Astrocyte (in vitro differentiated cells and primary cell): Measurements from ENCODE around the gene ATXN2. TPM values are rescaled to one million over a fixed set of nuclear protein-coding genes. Genes with fewer than 3 reads are reported as not detected.

ENCODE experiments used
- DNase-seq: peaks from one replicate; pipeline ENCODE4 v3.0.0-alpha.2; 2010; ENCODE audit warnings: low read depth
- FAIRE-seq: peaks from 2 replicates; lab custom pipeline; 2011; peaks lifted over from hg19 to GRCh38; lab: Jason Lieb, UNC
- H2AFZ ChIP-seq: 2 replicates; pipeline ENCODE4 v1.6.0; 2012; ENCODE audit warnings: low read depth, low read length, inconsistent platforms
- H3K27ac ChIP-seq: 2 replicates; pipeline ENCODE4 v1.5.1; 2011; ENCODE audit warnings: low read depth, low read length, inconsistent platforms
- H3K27me3 ChIP-seq: 2 replicates; pipeline ENCODE4 v1.6.0; 2011; ENCODE audit warnings: low read length, inconsistent platforms; ENCODE audit not compliant: insufficient read depth
- H3K36me3 ChIP-seq: 2 replicates; pipeline ENCODE4 v1.5.1; 2011; ENCODE audit warnings: low read length, inconsistent platforms; ENCODE audit not compliant: insufficient read depth
- H3K4me1 ChIP-seq: 2 replicates; pipeline ENCODE4 v1.5.1; 2011; ENCODE audit warnings: low read length, inconsistent platforms; ENCODE audit not compliant: insufficient read depth
- H3K4me2 ChIP-seq: 2 replicates; pipeline ENCODE4 v1.6.0; 2012; ENCODE audit warnings: low read length, inconsistent platforms
- H3K4me3 ChIP-seq: 2 replicates; pipeline ENCODE4 v1.5.1; 2011; ENCODE audit warnings: low read depth, mild to moderate bottlenecking, low read length, inconsistent platforms; ENCODE audit not compliant: insufficient read depth
- H3K79me2 ChIP-seq: 2 replicates; pipeline ENCODE4 v1.6.0; 2012; ENCODE audit warnings: mild to moderate bottlenecking, low read length, inconsistent platforms; ENCODE audit not compliant: insufficient read depth
- H3K9ac ChIP-seq: 2 replicates; pipeline ENCODE4 v1.6.0; 2012; ENCODE audit warnings: mild to moderate bottlenecking, low read length, inconsistent platforms
- H3K9me3 ChIP-seq: 2 replicates; pipeline ENCODE4 v1.5.1; 2012; ENCODE audit warnings: low read depth, mild to moderate bottlenecking, low read length, inconsistent platforms; ENCODE audit not compliant: insufficient read depth
- H4K20me1 ChIP-seq: 2 replicates; pipeline ENCODE4 v1.6.0; 2012; ENCODE audit warnings: low read length, inconsistent platforms; ENCODE audit not compliant: insufficient read depth
- H3K27ac Mint-ChIP-seq: one replicate; pipeline ENCODE4 v1.8.0; 2021; ENCODE audit warnings: mild to moderate bottlenecking, mixed read lengths; ENCODE audit not compliant: unreplicated experiment
- H3K27me3 Mint-ChIP-seq: one replicate; pipeline ENCODE4 v1.8.0; 2021; ENCODE audit warnings: low read depth, mixed read lengths; ENCODE audit not compliant: unreplicated experiment
- H3K36me3 Mint-ChIP-seq: one replicate; pipeline ENCODE4 v1.8.0; 2021; ENCODE audit warnings: low read depth, mixed read lengths; ENCODE audit not compliant: unreplicated experiment
- H3K4me1 Mint-ChIP-seq: one replicate; pipeline ENCODE4 v1.8.0; 2021; ENCODE audit warnings: low read depth, mixed read lengths; ENCODE audit not compliant: unreplicated experiment
- H3K4me3 Mint-ChIP-seq: one replicate; pipeline ENCODE4 v1.8.0; 2021; ENCODE audit warnings: mild to moderate bottlenecking, moderate library complexity, mixed read lengths; ENCODE audit not compliant: unreplicated experiment
- H3K9me3 Mint-ChIP-seq: one replicate; pipeline ENCODE4 v1.8.0; 2021; ENCODE audit warnings: mild to moderate bottlenecking, mixed read lengths; ENCODE audit not compliant: unreplicated experiment
- CTCF ChIP-seq: IDR thresholded peaks from 2 replicates; pipeline ENCODE4 v1.5.1; 2011; ENCODE audit warnings: low read depth, mild to moderate bottlenecking, inconsistent platforms, low read length, moderate library complexity; ENCODE audit not compliant: insufficient read depth
- EZH2 ChIP-seq: IDR thresholded peaks from 2 replicates; pipeline ENCODE4 v1.6.1; 2012; ENCODE audit warnings: mild to moderate bottlenecking, low read length, inconsistent platforms; ENCODE audit not compliant: insufficient read depth
- total RNA-seq: library from RNA; stranded (reverse); gene quantifications from 2 replicates; pipeline ENCODE4 v1.2.1, GENCODE V29; 2021

The ATXN2 gene
- total RNA-seq, 1 donor from 2014 or later, result 58.0 TPM

GRCh38 chr12:111455448-111456320, 143.4 kb downstream of the ATXN2 start:
- Mint-ChIP-seq H3K27me3 (no peaks in the 10 kb centered on the region), H3K27ac (peak overlapping the region; percentile 49), H3K4me3 (no peak overlapping the region), H3K36me3 (peaks cover 28% of the 10 kb centered on the region), H3K4me1 (peaks cover 23% of the 10 kb centered on the region), H3K9me3 (no peaks in the 10 kb centered on the region)
- H3K36me3 ChIP-seq, result peaks cover 57% of the 10 kb centered on the region
- no peaks in the 10 kb centered on the region for H3K27me3 ChIP-seq
- TF ChIP-seq CTCF, result no peak
- no peak for TF ChIP-seq EZH2
- peaks cover 18% of the 10 kb centered on the region for H3K79me2 ChIP-seq
- H3K9me3 ChIP-seq, result no peaks in the 10 kb centered on the region
- H3K9ac ChIP-seq, result peak overlapping the region; percentile 26
- no peak overlapping the region for H3K4me3 ChIP-seq
- DNase-seq (peak; percentile 61), FAIRE-seq (no peak)
- no peak overlapping the region for H2AFZ ChIP-seq
- peak overlapping the region; percentile 52 for H3K27ac ChIP-seq
- no peak overlapping the region for H3K4me2 ChIP-seq
- peaks cover 12% of the 10 kb centered on the region for H3K4me1 ChIP-seq
- peaks cover 58% of the 10 kb centered on the region for H4K20me1 ChIP-seq

- no peaks in the 10 kb centered on the region for H3K27me3 ChIP-seq
- no peak overlapping the region for H3K4me3 Mint-ChIP-seq
- H3K4me1 ChIP-seq, result peaks cover 12% of the 10 kb centered on the region
- DNase-seq (no peak), FAIRE-seq (no peak)
- peak overlapping the region; percentile 52 for H3K27ac ChIP-seq
- peak overlapping the region; percentile 49 for H3K27ac Mint-ChIP-seq
- H3K36me3 ChIP-seq, result peaks cover 58% of the 10 kb centered on the region
- H3K4me3 ChIP-seq, result no peak overlapping the region
- H3K4me1 Mint-ChIP-seq, result peaks cover 23% of the 10 kb centered on the region
- no peaks in the 10 kb centered on the region for H3K27me3 Mint-ChIP-seq
- no peaks in the 10 kb centered on the region for H3K9me3 Mint-ChIP-seq
- H3K9ac ChIP-seq, result peak overlapping the region; percentile 26
- peaks cover 64% of the 10 kb centered on the region for H4K20me1 ChIP-seq
- H3K9me3 ChIP-seq, result no peaks in the 10 kb centered on the region
- peaks cover 28% of the 10 kb centered on the region for H3K36me3 Mint-ChIP-seq
- H3K4me2 ChIP-seq, result no peak overlapping the region
- H2AFZ ChIP-seq, result no peak overlapping the region
- TF ChIP-seq EZH2, result no peak
- no peak for TF ChIP-seq CTCF
- peaks cover 18% of the 10 kb centered on the region for H3K79me2 ChIP-seq
Observed at GRCh38 chr12:111454716-111455447, 144.2 kb downstream of the ATXN2 start.
